ENCODE measurements around the gene SARNP.

Gene SARNP

GRCh38 chr12:55712700-55713415 lies 104.7 kb downstream of the SARNP start:
- H3K27ac ChIP-seq (ENCODE audit: low read length): no peak overlapping the region
- H3K4me2 ChIP-seq (ENCODE audit: low read length): no peak overlapping the region
- H4K20me1 ChIP-seq (ENCODE audit: insufficient read depth, low read length): no peaks in the 10 kb centered on the region
- TF ChIP-seq EZH2phosphoT487 (IDR thresholded peaks at IDR 0.05; ENCODE audit: low read depth) (no peak), CTCF (IDR thresholded peaks at IDR 0.05; ENCODE audit: low read depth, low read length) (no peak)
- H2AFZ ChIP-seq (ENCODE audit: low read depth, low read length): no peak overlapping the region
- peaks cover 7% of the 10 kb centered on the region; the same call in 1 of the 2 replicates for H3K79me2 ChIP-seq (ENCODE audit: low read length)
- no peaks in the 10 kb centered on the region for H3K9me3 ChIP-seq (ENCODE audit: insufficient read depth, low read length)
- no peak overlapping the region for H3K9ac ChIP-seq (ENCODE audit: low read length)
- H3K4me3 ChIP-seq (ENCODE audit: low read length): no peak overlapping the region
- H3K36me3 ChIP-seq (replicated peaks; ENCODE audit: low read depth, low read length): no peaks in the 10 kb centered on the region
- H3K4me1 ChIP-seq (ENCODE audit: low read length): peaks cover 26% of the 10 kb centered on the region
- peaks cover 25% of the 10 kb centered on the region for H3K27me3 ChIP-seq (ENCODE audit: low read depth, low read length)

GRCh38 chr12:55711786-55712553 lies 105.6 kb downstream of the SARNP start:
- Histone ChIP-seq H4K20me1 (ENCODE audit: insufficient read depth, low read length) (no peaks in the 10 kb centered on the region), H3K9me3 (ENCODE audit: insufficient read depth, low read length) (no peaks in the 10 kb centered on the region), H3K36me3 (replicated peaks; ENCODE audit: low read depth, low read length) (no peaks in the 10 kb centered on the region), H3K9ac (ENCODE audit: low read length) (no peak overlapping the region), H2AFZ (ENCODE audit: low read depth, low read length) (no peak overlapping the region), H3K27ac (ENCODE audit: low read length) (no peak overlapping the region), H3K79me2 (ENCODE audit: low read length) (peaks cover 3% of the 10 kb centered on the region; the same call in 1 of the 2 replicates), H3K4me1 (ENCODE audit: low read length) (peaks cover 19% of the 10 kb centered on the region), H3K4me2 (ENCODE audit: low read length) (no peak overlapping the region), H3K4me3 (ENCODE audit: low read length) (no peak overlapping the region), H3K27me3 (ENCODE audit: low read depth, low read length) (peaks cover 25% of the 10 kb centered on the region)
- TF ChIP-seq EZH2phosphoT487 (IDR thresholded peaks at IDR 0.05; ENCODE audit: low read depth) (no peak), CTCF (IDR thresholded peaks at IDR 0.05; ENCODE audit: low read depth, low read length) (no peak)

- H3K36me3 ChIP-seq (replicated peaks; ENCODE audit: low read depth, low read length): no peaks in the 10 kb centered on the region
- H3K9me3 ChIP-seq (ENCODE audit: insufficient read depth, low read length): no peaks in the 10 kb centered on the region
- no peak overlapping the region for H3K27ac ChIP-seq (ENCODE audit: low read length)
- peaks cover 25% of the 10 kb centered on the region for H3K27me3 ChIP-seq (ENCODE audit: low read depth, low read length)
- H3K9ac ChIP-seq (ENCODE audit: low read length): no peak overlapping the region
- H3K79me2 ChIP-seq (ENCODE audit: low read length): no peaks in the 10 kb centered on the region
- H2AFZ ChIP-seq (ENCODE audit: low read depth, low read length): peak overlapping the region; percentile 71; the same call in 1 of the 2 replicates
- peak overlapping the region; percentile 74; the same call in 1 of the 2 replicates for H3K4me3 ChIP-seq (ENCODE audit: low read length)
- TF ChIP-seq CTCF (IDR thresholded peaks at IDR 0.05; ENCODE audit: low read depth, low read length) (no peak), EZH2phosphoT487 (IDR thresholded peaks at IDR 0.05; ENCODE audit: low read depth) (no peak)
- peak overlapping the region; percentile 43 for H3K4me2 ChIP-seq (ENCODE audit: low read length)
- H4K20me1 ChIP-seq (ENCODE audit: insufficient read depth, low read length): no peaks in the 10 kb centered on the region
- peaks cover 17% of the 10 kb centered on the region for H3K4me1 ChIP-seq (ENCODE audit: low read length)
Observed at GRCh38 chr12:55708695-55709233, 108.8 kb downstream of the SARNP start.
